Measurements from ENCODE around the gene MS4A1. TPM values are rescaled to one million over a fixed set of nuclear protein-coding genes. Genes with fewer than 3 reads are reported as not detected.
"Not testable (repeated sequence)": the region's sequence is repeated elsewhere in the genome, so short reads cannot be mapped to it uniquely, and the experiment has no call there.

The MS4A1 gene
- total RNA-seq (2012; rRNA removed), result not detected in 2 replicates

DNA sequence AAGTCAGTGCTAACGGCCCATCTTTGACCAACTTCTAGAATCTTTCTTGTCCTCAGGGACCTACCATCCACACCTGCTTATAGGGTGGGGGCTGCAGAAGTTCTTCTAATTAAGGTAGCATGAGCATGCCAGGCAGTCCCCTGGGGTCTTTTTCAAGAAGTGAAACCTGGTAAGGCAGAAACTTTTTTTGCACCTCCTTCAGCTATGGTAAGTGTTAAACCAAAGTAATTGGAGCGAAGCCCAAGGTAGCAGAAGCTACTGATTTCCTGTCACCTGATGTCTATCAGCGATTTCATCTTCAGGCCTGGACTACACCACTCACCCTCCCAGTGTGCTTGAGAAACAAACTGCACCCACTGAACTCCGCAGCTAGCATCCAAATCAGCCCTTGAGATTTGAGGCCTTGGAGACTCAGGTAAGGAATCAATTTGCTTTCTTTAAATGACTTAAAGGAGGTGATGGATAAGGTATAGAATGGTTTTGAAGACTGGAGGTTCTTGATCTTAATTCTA lies at the start of gene MS4A1:
Gene MS4A1 (plus strand): TSS at position 317 of the 512 bp plus-strand sequence. CDS start 6,528 bp downstream, outside the sequence.
- Histone ChIP-seq H3K9me3 (replicated peaks; ENCODE audit: low read length) (peaks cover 10% of the 10 kb centered on the region), H3K36me3 (ENCODE audit: insufficient read depth, low read length) (no peaks in the 10 kb centered on the region), H3K4me3 (ENCODE audit: low read length) (no peak within 1 kb of the TSS), H3K4me1 (ENCODE audit: control insufficient read depth, insufficient read depth, low read length) (no peaks in the 10 kb centered on the region), H3K4me2 (ENCODE audit: low read length) (no peak within 1 kb of the TSS), H3K9ac (ENCODE audit: low read depth, low read length) (no peak within 1 kb of the TSS), H3K27me3 (ENCODE audit: control insufficient read depth, insufficient read depth, low read length) (no peaks in the 10 kb centered on the region)

DNA sequence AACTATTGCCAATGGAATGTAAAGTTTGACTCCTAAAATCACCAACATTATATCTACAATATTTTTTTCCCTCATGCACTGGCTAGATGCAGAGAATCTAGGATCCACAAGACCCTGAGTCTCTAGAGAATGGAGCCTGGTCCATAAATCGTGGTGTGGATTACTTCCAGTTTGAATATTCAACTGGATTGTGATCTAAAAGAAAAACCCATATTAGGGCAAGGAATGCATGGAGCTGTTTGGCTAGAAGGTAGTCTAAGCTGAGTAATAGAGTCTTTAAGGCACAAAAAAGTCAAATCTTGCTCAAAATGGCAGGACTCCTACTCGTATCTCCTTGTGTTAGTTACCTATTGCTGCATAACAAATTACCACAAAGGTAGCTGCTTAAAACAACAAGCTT lies 35.6 kb upstream of the MS4A1 start:
- no peaks in the 10 kb centered on the region for H3K36me3 ChIP-seq (ENCODE audit: insufficient read depth, low read length)
- H3K9ac ChIP-seq (ENCODE audit: low read depth, low read length), result no peak overlapping the region
- H3K4me2 ChIP-seq (ENCODE audit: low read length), result no peak overlapping the region
- H3K4me1 ChIP-seq (ENCODE audit: control insufficient read depth, insufficient read depth, low read length), result no peaks in the 10 kb centered on the region
- no peak overlapping the region for H3K4me3 ChIP-seq (ENCODE audit: low read length)
- H3K27me3 ChIP-seq (ENCODE audit: control insufficient read depth, insufficient read depth, low read length), result no peaks in the 10 kb centered on the region
- no peaks in the 10 kb centered on the region for H3K9me3 ChIP-seq (replicated peaks; ENCODE audit: low read length)

DNA sequence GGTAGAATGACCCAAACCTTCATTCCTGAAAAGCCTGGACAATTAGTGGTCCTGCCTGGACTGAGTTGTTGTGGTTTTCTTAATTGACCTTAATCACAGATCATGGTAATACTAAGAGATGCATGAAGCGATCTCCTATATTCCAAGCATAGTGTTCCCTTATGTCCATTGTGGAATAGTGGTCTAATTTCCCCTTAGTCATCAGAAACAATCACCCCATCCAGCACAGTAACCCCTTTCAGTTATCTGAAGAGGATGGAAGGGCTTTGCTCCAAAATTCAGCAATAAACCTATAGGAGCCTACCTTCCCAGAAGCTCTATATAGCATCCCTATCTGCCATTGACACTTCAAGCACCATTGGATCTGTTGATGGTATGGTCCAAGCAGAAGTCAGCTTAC lies 33.0 kb upstream of the MS4A1 start:
- H3K4me1 ChIP-seq (ENCODE audit: control insufficient read depth, insufficient read depth, low read length), result no peaks in the 10 kb centered on the region
- no peaks in the 10 kb centered on the region for H3K36me3 ChIP-seq (ENCODE audit: insufficient read depth, low read length)
- H3K4me3 ChIP-seq (ENCODE audit: low read length), result no peak overlapping the region
- H3K4me2 ChIP-seq (ENCODE audit: low read length), result no peak overlapping the region
- H3K9me3 ChIP-seq (replicated peaks; ENCODE audit: low read length), result no peaks in the 10 kb centered on the region
- H3K27me3 ChIP-seq (ENCODE audit: control insufficient read depth, insufficient read depth, low read length), result no peaks in the 10 kb centered on the region
- H3K9ac ChIP-seq (ENCODE audit: low read depth, low read length), result no peak overlapping the region

DNA sequence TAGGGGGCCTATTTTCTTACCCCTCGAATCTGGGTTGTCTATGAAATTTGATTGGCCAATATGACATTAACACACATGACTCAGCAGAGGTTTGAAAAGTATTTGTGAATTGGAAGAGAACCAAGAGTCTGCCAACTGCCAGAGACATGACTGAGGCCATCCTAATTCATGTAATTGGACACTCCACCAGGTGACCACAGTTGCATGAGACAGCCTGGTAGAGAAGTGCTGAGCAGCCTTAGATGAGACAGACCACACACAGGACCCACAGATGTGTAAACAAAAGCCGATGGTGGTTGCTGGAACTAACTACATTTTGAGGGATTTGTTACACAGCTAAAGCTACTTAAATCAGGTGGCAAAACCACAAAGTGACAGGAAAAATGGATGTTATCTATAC lies 27.1 kb upstream of the MS4A1 start:
- no peaks in the 10 kb centered on the region for H3K4me1 ChIP-seq (ENCODE audit: control insufficient read depth, insufficient read depth, low read length)
- no peaks in the 10 kb centered on the region for H3K27me3 ChIP-seq (ENCODE audit: control insufficient read depth, insufficient read depth, low read length)
- H3K36me3 ChIP-seq (ENCODE audit: insufficient read depth, low read length), result no peaks in the 10 kb centered on the region
- H3K4me2 ChIP-seq (ENCODE audit: low read length), result no peak overlapping the region
- peaks cover 3% of the 10 kb centered on the region for H3K9me3 ChIP-seq (replicated peaks; ENCODE audit: low read length)
- no peak overlapping the region for H3K4me3 ChIP-seq (ENCODE audit: low read length)
- no peak overlapping the region for H3K9ac ChIP-seq (ENCODE audit: low read depth, low read length)

DNA sequence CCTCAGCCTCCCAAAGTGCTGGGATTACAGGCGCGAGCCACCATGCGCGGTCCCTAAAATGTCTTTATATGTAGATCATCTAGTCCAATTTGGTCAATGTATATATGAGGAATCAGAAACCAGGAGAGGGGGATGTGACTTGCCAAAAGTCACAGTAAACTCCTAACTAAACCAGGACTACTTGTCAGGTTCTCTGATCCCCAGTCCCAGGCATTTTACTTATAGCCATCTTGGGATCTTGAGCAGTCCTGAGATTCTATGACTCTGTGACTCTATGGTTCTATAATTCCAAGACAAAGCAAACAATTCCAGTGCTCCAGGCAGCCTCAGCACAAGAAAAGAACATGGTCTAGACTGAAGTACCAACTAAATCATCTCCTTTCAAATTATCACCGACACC lies 26.4 kb upstream of the MS4A1 start, which contains the start of gene MS4A5:
Gene MS4A5 (plus strand): TSS at position 301 of the 400 bp plus-strand sequence. CDS start 103 bp downstream, outside the sequence.
- no peak within 1 kb of the TSS for H3K9ac ChIP-seq (ENCODE audit: low read depth, low read length)
- no peaks in the 10 kb centered on the region for H3K36me3 ChIP-seq (ENCODE audit: insufficient read depth, low read length)
- H3K27me3 ChIP-seq (ENCODE audit: control insufficient read depth, insufficient read depth, low read length), result no peaks in the 10 kb centered on the region
- no peaks in the 10 kb centered on the region for H3K4me1 ChIP-seq (ENCODE audit: control insufficient read depth, insufficient read depth, low read length)
- H3K4me3 ChIP-seq (ENCODE audit: low read length), result no peak within 1 kb of the TSS
- H3K9me3 ChIP-seq (replicated peaks; ENCODE audit: low read length), result peaks cover 3% of the 10 kb centered on the region
- no peak within 1 kb of the TSS for H3K4me2 ChIP-seq (ENCODE audit: low read length)

DNA sequence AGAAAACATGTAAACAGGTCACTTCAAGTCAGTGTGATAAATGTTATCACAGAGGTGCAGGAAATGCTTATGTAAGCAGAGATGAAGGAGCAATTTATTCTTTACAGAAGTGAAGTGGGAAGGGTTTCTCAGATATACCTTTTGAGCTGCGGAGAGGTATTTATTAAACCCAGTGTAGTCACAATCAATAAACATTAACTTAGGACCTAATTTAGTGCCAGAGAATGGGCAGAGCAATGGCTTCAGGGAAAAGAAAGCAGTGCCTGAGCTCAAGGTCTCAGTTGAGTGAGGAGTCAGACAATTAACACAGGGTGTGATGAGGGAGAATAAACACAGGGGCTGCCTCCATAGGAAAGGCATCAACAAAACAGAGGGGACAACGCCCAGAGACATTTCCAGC lies 24.4 kb upstream of the MS4A1 start:
- H3K4me2 ChIP-seq (ENCODE audit: low read length), result no peak overlapping the region
- H3K9me3 ChIP-seq (replicated peaks; ENCODE audit: low read length), result peaks cover 3% of the 10 kb centered on the region
- no peaks in the 10 kb centered on the region for H3K36me3 ChIP-seq (ENCODE audit: insufficient read depth, low read length)
- no peaks in the 10 kb centered on the region for H3K27me3 ChIP-seq (ENCODE audit: control insufficient read depth, insufficient read depth, low read length)
- no peaks in the 10 kb centered on the region for H3K4me1 ChIP-seq (ENCODE audit: control insufficient read depth, insufficient read depth, low read length)
- no peak overlapping the region for H3K9ac ChIP-seq (ENCODE audit: low read depth, low read length)
- no peak overlapping the region for H3K4me3 ChIP-seq (ENCODE audit: low read length)

DNA sequence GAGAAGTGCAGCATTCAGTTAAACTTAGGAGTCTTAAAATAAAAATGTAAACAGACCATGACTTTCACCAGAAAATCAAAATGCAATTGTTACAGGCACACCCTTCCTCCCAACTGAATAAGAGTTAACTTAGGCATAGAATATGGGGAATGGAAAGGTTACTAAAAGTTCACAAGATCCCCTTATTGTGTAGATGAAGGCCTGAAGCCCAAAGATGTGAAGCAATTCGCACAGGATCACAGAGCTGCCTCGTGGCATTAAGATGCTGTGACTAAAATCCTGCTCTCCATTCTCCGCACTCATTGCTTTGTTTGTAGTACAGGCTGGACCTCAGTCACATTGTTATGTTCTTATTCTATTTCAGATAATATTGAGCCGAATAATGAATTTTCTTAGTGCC lies 22.2 kb upstream of the MS4A1 start:
- H3K4me1 ChIP-seq (ENCODE audit: control insufficient read depth, insufficient read depth, low read length), result no peaks in the 10 kb centered on the region
- no peak overlapping the region for H3K9ac ChIP-seq (ENCODE audit: low read depth, low read length)
- H3K36me3 ChIP-seq (ENCODE audit: insufficient read depth, low read length), result no peaks in the 10 kb centered on the region
- no peaks in the 10 kb centered on the region for H3K27me3 ChIP-seq (ENCODE audit: control insufficient read depth, insufficient read depth, low read length)
- H3K4me2 ChIP-seq (ENCODE audit: low read length), result no peak overlapping the region
- H3K9me3 ChIP-seq (replicated peaks; ENCODE audit: low read length), result peaks cover 2% of the 10 kb centered on the region
- no peak overlapping the region for H3K4me3 ChIP-seq (ENCODE audit: low read length)

DNA sequence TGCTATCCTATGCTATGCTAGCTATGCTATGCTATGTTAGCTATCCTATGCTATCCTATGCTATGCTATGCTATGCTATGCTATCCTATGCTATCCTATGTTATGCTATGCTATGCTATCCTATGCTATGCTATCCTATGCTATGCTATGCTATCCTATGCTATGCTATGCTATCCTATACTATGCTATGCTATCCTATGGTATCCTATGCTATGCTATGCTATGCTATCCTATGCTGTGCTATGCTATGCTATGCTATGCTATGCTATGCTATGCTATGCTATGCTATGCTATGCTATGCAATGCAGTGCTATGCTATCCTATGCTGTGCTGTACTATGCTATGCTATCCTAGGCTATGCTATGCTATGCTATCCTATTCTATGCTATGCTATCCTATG lies 8.6 kb upstream of the MS4A1 start:
- no peaks in the 10 kb centered on the region for H3K36me3 ChIP-seq (ENCODE audit: insufficient read depth, low read length)
- no peaks in the 10 kb centered on the region for H3K9me3 ChIP-seq (replicated peaks; ENCODE audit: low read length)
- H3K4me3 ChIP-seq (ENCODE audit: low read length), result no peak overlapping the region
- no peak overlapping the region for H3K9ac ChIP-seq (ENCODE audit: low read depth, low read length)
- no peaks in the 10 kb centered on the region for H3K27me3 ChIP-seq (ENCODE audit: control insufficient read depth, insufficient read depth, low read length)
- H3K4me1 ChIP-seq (ENCODE audit: control insufficient read depth, insufficient read depth, low read length), result no peaks in the 10 kb centered on the region
- no peak overlapping the region for H3K4me2 ChIP-seq (ENCODE audit: low read length)

DNA sequence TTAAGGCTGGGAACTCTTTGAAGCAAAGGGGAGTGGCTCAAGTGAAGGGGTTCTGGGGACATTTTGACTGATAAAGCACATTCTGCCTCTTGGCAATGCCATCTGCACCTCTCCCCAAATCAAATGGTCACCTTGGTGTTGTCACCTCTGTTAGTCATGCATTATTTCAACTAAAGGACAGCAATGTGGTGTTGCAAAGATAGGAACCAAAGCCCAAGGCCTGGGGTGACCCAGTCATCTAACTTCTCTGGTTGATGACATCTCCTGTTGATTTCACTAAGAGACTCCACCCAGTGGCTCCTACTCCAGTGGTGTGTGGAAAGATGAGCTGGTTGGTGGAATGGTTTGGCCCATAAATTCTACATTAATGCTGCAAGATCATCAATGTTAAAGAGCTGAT lies 7.8 kb upstream of the MS4A1 start:
- Histone ChIP-seq H3K27me3 (ENCODE audit: control insufficient read depth, insufficient read depth, low read length) (no peaks in the 10 kb centered on the region), H3K36me3 (ENCODE audit: insufficient read depth, low read length) (no peaks in the 10 kb centered on the region)

DNA sequence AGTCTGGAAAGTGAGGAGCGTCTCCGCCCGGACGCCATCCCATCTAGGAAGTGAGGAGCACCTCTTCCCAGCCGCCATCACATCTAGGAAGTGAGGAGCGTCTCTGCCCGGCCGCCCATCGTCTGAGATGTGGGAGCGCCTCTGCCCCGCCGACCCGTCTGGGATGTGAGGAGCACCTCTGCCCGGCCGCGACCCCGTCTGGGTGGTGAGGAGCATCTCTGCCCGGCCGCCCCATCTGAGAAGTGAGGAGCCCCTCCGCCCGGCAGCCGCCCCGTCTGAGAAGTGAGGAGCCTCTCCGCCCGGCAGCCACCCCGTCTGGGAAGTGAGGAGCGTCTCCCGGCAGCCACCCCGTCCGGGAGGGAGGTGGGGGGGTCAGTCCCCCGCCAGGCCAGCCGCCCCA lies 4.5 kb upstream of the MS4A1 start:
- not testable (repeated sequence) for H3K36me3 ChIP-seq (ENCODE audit: insufficient read depth, low read length); H3K9ac ChIP-seq (ENCODE audit: low read depth, low read length); H3K4me2 ChIP-seq (ENCODE audit: low read length); H3K4me1 ChIP-seq (ENCODE audit: control insufficient read depth, insufficient read depth, low read length); H3K9me3 ChIP-seq (replicated peaks; ENCODE audit: low read length); H3K27me3 ChIP-seq (ENCODE audit: control insufficient read depth, insufficient read depth, low read length); H3K4me3 ChIP-seq (ENCODE audit: low read length)

More for the DNA sequence above, 7.8 kb upstream of the MS4A1 start:
- no peak overlapping the region for H3K4me3 ChIP-seq (ENCODE audit: low read length)
- H3K4me2 ChIP-seq (ENCODE audit: low read length), result no peak overlapping the region
- H3K4me1 ChIP-seq (ENCODE audit: control insufficient read depth, insufficient read depth, low read length), result no peaks in the 10 kb centered on the region
- H3K9me3 ChIP-seq (replicated peaks; ENCODE audit: low read length), result no peaks in the 10 kb centered on the region
- no peak overlapping the region for H3K9ac ChIP-seq (ENCODE audit: low read depth, low read length)

DNA sequence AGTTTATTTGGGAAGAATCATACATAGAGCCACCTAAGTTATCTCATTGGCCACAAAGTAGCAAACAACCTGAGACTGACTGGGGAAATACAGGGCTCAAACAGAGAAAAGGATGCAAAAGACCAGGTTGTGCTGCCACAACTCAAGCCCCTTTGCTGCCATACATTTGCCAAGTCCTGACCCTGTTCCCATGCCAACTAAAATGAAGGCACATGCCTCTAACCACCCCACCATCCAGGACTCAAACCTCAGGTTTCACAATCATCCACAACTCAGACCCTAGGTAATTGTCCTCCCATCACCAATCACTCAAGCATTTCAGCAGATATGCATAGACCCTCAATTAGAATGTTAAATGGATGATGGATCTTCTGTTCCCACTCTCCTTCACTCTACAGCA lies 1.4 kb upstream of the MS4A1 start:
- H3K27me3 ChIP-seq (ENCODE audit: control insufficient read depth, insufficient read depth, low read length), result no peaks in the 10 kb centered on the region
- no peak overlapping the region for H3K4me2 ChIP-seq (ENCODE audit: low read length)
- H3K36me3 ChIP-seq (ENCODE audit: insufficient read depth, low read length), result no peaks in the 10 kb centered on the region
- peaks cover 5% of the 10 kb centered on the region for H3K9me3 ChIP-seq (replicated peaks; ENCODE audit: low read length)
- H3K4me3 ChIP-seq (ENCODE audit: low read length), result no peak overlapping the region
- no peaks in the 10 kb centered on the region for H3K4me1 ChIP-seq (ENCODE audit: control insufficient read depth, insufficient read depth, low read length)
- no peak overlapping the region for H3K9ac ChIP-seq (ENCODE audit: low read depth, low read length)

DNA sequence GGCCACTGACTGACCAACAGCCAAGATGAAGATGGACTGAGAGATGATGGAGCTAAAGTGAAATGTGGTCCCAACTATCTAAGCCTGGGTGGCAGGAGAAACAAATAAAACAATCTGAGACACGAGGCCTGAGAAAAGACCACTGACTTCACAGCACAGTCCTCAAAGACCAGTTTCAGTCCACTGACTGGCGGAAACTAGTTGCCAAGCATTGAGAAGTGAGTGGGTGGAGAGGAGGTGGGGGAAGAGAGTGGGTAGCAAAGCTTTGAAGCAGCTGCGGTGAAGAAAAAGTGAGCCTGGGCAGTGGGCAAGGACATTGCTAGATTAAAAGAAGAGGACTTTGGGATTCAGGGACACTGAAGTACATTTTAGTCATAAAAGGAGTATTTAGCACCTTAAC lies 1.9 kb downstream of the MS4A1 start:
- Histone ChIP-seq H3K36me3 (ENCODE audit: insufficient read depth, low read length) (no peaks in the 10 kb centered on the region), H3K4me2 (ENCODE audit: low read length) (no peak overlapping the region), H3K27me3 (ENCODE audit: control insufficient read depth, insufficient read depth, low read length) (no peaks in the 10 kb centered on the region), H3K4me3 (ENCODE audit: low read length) (no peak overlapping the region), H3K9ac (ENCODE audit: low read depth, low read length) (no peak overlapping the region), H3K9me3 (replicated peaks; ENCODE audit: low read length) (peaks cover 14% of the 10 kb centered on the region), H3K4me1 (ENCODE audit: control insufficient read depth, insufficient read depth, low read length) (no peaks in the 10 kb centered on the region)

Data from skeletal muscle satellite cell (primary cell).